DND-41 (cell line): ENCODE results near the gene TGFBR3L.
"Not testable (repeated sequence)": the region's sequence is repeated elsewhere in the genome, so short reads cannot be mapped to it uniquely, and the experiment has no call there.

ENCODE experiments used
- CTCF ChIP-seq: IDR thresholded peaks from 2 replicates; pipeline ENCODE4 v1.5.1; 2012; ENCODE audit warnings: borderline replicate concordance, low read length, moderate library complexity, mild to moderate bottlenecking; ENCODE audit not compliant: poor library complexity, severe bottlenecking; ENCODE audit errors: extremely low read depth
- EZH2 ChIP-seq: IDR thresholded peaks from 3 replicates; pipeline ENCODE4 v1.6.1; 2012; ENCODE audit warnings: borderline replicate concordance, low read depth, mild to moderate bottlenecking, moderate library complexity, low read length, inconsistent platforms; ENCODE audit not compliant: severe bottlenecking

GRCh38 chr19:7918062-7918614 is 3.5 kb downstream of the TGFBR3L start:
- TF ChIP-seq CTCF, EZH2: not testable (repeated sequence)
